T1000 (cell line): ENCODE data around the gene CELF2.

Experiments used
- DNase-seq: peaks from one replicate; lab custom pipeline; 2025; ENCODE audit warnings: mixed read lengths; lab: John Stamatoyannopoulos, UW

Gene CELF2

GRCh38 chr10:11201911-11202310 is 184.2 kb downstream of the CELF2 start:
- DNase-seq: no peak

GRCh38 chr10:11204351-11204942 is 186.8 kb downstream of the CELF2 start:
- DNase-seq: no peak

DNA sequence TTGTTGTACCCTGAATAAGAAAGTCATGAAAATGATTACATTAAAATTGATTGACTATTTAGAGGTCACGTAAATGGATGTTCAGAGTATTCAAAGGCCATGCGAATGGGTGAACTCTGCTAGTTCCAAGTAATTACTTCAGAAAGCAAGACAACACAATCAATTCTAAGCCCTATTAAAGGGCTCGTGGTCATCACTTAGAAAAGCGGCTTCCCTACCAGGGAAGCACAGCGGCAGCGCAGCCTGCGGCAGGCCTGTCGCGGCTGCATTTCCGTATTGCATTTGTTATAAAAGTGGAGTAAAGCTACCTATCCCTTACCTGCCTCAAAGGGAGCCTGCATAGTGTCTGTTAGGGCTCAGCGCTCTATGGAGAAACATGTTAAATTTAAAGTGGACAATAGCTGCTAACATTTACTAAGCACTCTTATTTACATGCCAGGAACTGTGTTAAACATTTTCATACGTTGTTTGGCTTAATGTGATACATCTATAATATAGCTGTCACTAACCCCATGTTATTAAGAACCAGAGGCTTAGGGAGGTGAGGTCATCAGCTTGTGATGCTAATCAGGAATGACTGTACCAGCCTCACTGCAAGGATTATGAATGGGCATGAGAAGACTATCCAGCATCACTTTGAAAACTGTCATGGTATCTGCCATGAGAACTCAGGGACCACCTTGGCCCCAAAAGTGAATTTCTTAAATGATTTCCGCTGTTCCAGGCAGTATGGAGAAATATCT is 187.5 kb downstream of the CELF2 start:
- DNase-seq: no peak

DNA sequence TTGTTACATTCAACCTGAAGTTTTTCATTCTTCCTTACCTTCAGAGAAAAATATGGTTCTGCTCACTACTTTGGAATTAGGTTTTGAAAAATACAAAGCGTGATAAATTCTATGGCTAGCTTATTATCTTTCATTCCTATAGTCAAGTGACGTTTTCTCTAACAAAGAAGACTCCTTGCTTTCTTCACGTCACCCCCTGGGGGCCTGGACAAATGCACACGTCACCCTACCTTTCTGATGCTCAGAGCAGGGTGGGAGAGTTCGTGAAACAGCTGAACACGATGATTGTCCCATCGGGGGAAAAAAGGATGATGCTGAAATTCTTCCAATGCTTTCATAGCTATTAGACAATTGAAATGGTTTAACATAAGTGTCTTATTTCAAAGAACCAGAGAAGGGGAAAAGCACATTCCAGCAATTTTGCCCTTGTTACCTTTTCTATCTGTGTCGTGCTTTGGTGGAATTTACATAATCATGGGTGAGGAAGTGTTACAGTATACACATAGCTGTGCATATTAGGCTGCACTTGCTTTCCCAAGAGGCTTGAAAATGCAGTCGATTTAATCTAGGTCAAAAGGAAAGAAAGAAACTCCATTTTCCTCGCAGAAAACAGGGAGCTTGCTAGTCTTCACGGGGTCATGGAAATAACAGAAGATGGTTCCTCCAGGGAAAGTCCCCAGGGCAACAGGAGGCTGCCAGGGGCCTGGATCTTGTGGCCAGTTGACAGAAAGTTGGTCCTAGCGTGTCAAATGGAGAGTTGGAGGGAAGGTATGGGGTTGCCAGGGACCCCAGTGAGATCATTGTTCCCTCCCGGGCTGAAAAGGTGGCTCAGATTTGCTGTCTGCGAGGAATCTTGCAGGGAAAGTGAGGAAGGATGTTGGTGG is 189.2 kb downstream of the CELF2 start:
- no peak for DNase-seq

GRCh38 chr10:11207560-11207844 is 189.8 kb downstream of the CELF2 start:
- no peak for DNase-seq

DNA sequence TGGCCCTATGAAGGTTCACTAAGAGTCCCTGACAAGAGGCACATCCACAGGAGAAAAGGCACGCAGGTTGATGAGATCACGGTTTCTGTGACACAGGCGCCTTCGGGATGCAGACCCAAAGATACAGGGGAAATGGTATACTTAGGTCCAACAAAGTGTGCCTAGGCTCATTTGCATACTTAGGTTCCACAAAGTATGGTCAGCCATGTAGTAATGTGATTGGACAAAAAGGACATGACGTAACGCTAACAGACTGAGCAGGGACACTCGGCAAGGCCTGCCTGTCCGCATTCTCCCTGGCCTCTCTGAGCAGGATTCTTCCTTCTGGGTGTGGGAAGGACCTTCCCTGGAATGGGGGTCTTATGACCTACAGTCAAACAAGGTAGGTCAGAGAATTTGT is 190.6 kb downstream of the CELF2 start:
- DNase-seq: no peak

DNA sequence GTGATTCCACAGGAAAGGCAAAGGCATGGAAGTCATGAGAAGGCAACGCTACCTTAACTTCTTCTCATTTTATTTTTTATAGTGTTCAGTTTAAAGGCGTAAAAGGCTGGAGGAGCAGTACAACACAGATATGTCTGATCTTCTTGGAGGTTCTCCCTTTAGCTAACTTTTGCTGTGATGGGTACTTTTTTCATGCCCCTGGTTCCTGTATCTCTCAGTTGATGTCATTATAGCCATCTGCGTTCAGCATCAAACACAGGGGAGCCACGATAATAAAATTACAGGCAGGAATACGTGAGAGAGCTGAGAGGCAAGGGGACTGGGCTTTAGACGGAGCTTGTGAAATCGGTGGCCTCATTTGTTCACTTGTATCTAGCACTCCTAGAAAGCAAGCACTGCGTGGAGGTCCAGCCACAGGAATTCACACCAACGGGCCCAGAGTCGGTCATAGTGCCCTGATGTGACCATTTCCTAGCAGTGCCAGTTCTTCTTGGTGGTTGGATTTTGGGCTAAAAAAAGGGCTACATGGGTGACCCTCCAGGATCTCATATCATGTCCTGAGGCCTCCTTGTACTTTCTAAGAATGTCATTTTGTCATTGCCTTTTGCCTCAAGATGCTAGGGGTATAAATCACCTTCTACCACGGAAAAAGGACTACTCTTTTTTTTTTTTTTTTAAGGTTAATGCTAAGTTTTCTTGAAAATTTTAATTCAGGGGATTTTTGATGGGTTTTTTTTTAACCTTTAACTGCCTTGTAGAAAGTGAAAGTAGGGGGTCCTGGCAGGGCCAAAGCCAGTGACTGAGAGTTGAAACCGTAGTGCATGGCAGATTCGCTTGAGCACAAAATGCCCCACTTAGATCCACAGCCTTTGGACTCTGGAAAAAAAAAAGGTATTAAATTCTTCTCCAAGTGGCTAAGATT is 191.5 kb downstream of the CELF2 start:
- no peak for DNase-seq

GRCh38 chr10:11209830-11210181 is 192.1 kb downstream of the CELF2 start:
- DNase-seq: no peak

- DNase-seq: no peak
Measured at GRCh38 chr10:11210211-11210922, 192.7 kb downstream of the CELF2 start.

GRCh38 chr10:11212288-11213085 is 194.8 kb downstream of the CELF2 start:
- DNase-seq: no peak

DNA sequence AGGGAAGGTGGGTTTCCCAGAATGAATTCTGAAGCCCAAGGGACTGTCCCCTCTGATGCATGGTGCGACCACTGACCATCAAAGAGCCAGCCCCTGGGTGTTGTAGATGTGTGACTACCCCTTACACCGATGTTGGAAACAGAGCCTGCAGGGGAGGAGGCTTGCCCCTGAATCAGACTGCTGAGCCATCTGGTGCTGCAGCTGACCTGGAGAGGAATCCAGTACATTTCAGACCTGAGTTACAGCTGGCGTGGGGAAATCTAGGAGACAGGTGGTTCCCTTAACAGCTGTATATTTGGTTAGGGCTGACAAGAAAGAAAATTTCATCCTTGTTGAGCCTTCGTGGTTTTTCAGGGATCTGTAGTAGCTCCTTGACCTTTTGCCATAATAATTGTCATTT is 195.5 kb downstream of the CELF2 start:
- DNase-seq: no peak

- DNase-seq: no peak
Measured at GRCh38 chr10:11214407-11214806, 196.7 kb downstream of the CELF2 start.

- no peak for DNase-seq
Measured at GRCh38 chr10:11215471-11215870, 197.8 kb downstream of the CELF2 start.

DNA sequence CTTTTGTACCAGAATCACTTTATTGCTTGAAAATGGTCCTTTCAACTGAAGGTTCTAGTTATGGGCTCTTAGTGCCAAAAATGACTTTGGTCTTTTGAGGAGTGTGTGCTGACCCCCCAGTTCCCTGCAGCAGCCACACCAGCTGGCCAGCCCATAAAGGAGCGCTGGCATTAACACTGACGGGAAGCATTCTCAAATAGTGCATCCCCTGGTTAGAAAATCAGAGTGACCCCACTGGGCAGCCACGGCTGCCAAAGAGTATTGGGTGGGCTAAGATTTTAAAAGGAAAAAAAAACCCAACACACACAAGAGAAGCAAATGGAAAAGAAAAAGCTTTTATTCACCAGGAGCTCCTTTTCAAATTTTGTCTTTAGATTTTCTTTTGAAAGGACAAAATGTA is 199.8 kb downstream of the CELF2 start:
- DNase-seq: no peak

DNA sequence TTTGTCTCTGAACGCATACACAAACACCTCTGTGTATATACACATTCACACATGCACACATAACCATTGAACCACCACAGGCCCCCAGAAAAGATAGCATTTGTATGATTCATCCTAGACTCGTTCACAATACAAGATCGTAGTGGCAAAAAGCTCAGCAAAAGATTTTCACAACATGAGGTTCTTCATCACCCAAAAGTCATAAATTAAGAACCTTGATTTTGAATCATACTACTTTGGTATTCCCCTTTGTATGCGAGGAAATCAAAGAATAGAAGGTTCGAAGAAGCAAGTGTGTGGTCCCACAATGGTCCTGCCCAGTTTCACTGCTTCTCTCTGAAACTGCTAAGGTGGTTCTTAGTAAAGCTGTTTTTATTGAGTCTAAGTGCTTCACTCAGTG is 200.7 kb downstream of the CELF2 start:
- no peak for DNase-seq

- no peak for DNase-seq
Measured at GRCh38 chr10:11219431-11219830, 201.8 kb downstream of the CELF2 start.

DNA sequence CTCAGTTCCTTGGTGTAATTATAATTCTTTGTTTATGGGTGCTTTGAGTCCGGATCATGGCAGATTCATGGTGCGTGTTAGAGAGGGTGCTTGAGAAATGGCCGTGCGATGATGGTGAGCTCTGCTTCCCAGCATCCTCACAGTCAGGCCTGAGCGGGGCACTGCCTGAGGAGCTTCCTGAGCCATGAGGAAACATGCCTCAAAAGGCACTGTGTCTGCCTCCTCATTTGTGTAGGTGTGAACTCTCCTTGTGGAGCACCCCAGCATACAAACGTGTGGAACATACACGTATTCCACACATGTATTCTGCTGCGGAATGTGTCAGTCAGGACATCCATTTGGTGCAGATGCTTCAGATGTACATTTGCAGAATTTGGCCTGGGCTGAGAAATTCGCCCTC is 205.4 kb downstream of the CELF2 start:
- no peak for DNase-seq

DNA sequence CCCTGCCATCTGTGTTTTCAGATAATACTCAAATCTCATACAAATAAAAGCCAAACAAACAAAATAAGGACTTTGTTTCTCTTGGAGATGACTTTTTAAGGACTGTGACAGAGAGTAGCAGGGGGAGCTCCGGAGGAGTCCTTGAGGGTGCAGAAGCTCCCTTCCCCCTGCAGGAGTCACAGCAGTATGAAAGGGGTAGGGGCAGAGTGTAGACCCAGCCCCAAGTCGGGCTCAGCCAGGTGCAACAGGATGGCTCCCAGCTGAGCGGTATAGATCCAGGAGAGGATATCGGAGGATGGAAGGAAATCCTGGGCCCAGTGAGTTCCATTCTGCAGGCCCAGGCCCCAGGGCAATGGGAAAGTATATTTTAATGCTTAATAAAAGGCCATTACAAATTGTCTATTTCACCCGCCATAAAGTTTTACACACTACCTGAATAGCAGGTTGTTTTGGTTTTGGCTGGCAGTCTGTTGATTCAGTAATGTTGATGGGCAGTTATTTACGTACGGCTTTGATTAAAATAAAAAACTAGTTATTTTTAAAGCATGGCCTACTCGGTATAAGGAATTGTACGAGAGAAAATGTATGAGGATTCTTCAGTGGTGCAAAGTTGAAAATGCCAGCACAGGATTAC is 206.0 kb downstream of the CELF2 start:
- no peak for DNase-seq

DNA sequence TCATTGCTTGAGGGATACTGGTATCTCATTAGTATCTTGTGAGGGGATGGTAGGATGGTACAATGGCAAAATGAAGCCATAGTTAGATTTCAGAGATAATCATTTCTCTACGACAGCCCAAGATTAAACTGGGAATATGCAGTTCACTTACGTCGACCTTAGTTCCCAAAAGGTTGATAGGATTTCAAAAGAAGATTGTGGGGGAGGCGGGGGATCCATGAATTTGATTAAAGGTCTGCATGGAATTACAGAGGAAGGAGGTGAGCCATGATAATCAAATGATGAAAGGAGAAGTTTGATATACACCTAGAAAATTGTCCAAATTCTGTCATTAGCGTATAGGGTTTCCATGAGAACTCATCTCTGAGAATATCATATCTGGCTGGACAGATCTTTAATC is 206.6 kb downstream of the CELF2 start:
- no peak for DNase-seq

- DNase-seq: no peak
Measured at GRCh38 chr10:11224792-11225416, 207.2 kb downstream of the CELF2 start.
